GM18870 (cell line): ENCODE data around the gene UPK3BL1.
"Not testable (repeated sequence)": the region's sequence is repeated elsewhere in the genome, so short reads cannot be mapped to it uniquely, and the experiment has no call there.

Source experiments
- ATAC-seq: cut with Tn5 transposase; IDR thresholded peaks from one replicate; pipeline ENCODE4 v1.9.1; 2021; ENCODE audit warnings: moderate library complexity; ENCODE audit not compliant: unreplicated experiment

The UPK3BL1 gene

DNA sequence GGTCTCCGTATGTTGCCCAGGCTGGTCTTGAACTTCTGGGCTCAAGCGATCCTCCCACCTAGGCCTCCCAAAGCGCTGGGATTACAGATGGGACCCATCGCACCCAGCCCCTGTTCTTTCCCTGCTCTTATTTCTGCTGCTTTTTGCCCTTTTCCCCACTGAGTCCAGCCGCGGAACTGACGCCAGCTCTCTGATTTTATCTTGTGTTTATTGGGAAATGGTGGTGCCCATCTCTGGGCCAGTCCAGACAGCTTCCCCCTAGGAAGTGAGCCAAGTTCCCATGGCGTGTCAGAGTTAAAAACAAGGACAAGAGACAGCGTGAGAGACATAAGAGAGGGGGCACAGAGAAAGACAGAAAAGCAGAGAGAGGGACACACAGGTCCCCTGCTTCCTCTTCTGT is 12.0 kb downstream of the UPK3BL1 start:
- ATAC-seq, result not testable (repeated sequence)

DNA sequence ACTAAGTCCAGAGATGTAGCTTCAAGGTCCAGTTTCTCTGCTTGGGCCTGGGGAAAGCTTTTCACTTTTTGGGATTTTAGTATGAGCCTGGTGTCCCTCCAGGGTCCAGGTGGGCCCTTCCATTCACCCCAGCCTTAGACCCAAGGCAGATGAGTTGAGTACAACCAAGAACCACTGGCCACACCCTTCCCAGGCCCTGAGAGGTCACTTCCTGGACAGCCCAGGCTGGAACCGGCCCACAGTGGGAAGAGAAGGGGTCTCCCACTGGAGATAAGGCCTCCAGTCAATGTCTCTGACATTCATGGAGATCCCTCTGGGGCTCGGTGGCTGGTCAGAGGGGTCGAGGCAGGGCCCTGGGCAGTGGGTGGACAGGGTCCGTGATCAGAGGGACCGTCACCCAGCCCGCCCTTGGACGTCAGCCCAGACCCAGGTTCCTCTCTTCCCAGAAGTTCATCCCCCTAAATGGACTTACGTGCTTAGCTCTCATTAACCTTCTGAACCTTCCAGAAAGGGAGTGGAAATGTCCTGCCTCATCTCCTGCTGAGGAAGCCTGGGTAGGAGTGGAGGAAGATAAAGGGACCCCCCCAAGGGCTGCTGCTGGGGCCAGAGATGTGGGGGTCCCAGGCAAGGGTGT is 15.2 kb downstream of the UPK3BL1 start:
- not testable (repeated sequence) for ATAC-seq

DNA sequence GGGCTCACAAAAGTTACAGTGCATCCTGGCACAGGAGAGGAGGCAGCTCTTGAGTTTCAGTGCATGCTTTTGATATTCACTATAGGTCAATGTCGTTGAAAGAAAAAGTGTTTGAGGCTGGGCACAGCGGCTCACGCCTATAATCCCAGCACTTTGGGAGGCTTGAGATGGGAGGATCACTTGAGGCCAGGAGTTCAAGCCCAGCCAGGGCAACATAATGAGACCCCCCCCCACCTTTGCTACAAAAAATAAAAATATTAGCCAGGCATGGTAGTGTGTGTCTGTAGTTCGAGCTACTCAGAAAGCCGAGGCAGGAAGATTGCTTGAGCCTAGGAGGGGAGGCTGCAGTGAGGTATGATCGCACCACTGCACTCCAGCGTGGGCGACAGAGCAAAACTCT is 24.5 kb downstream of the UPK3BL1 start:
- ATAC-seq, result not testable (repeated sequence)

GRCh38 chr7:102616507-102617125 is 26.0 kb downstream of the UPK3BL1 start, which contains the start of gene RASA4:
RASA4 (minus strand) TSS chr7:102616756; CDS start chr7:102616689, 67 bp downstream.
- peak; percentile 25 for ATAC-seq

DNA sequence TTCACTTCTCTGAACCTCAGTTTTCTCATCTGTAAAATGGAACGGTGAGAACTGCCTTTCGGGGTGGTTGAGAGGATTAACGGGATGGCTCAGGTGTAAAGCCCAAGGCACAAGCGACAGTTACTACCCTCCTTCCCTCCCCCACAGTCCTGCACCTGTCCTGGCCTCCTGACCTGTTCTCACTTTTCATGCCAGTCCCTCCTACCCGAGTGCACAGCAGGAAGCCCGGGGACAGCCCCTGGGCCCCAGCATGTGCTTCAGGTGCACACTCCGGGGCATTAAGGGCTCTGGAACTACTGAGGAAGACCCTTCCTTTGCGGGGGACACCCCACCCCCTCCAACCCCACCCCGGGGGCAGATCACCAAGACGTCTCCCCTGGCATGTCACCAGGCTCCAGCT is 26.7 kb downstream of the UPK3BL1 start:
- not testable (repeated sequence) for ATAC-seq

DNA sequence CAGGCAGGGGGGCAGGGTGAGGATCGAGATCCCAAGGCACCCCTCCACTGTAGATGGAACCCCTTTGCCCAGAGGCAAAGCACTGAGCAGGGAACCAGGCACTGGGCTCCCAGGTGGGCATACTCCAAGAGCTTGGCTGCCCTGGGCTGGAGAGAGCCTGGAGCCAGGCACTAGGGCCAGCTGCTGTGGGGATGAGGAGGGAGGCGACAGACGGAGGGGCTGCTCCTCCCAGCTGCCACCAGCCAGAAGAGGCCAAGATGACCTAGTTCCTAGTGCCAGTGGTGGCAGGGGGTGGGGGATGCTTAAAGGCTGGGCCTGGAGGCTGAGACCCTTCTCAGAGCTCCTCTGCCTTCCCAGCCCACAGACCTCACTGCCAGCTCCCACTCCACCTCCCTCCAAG is 27.7 kb downstream of the UPK3BL1 start:
- not testable (repeated sequence) for ATAC-seq

DNA sequence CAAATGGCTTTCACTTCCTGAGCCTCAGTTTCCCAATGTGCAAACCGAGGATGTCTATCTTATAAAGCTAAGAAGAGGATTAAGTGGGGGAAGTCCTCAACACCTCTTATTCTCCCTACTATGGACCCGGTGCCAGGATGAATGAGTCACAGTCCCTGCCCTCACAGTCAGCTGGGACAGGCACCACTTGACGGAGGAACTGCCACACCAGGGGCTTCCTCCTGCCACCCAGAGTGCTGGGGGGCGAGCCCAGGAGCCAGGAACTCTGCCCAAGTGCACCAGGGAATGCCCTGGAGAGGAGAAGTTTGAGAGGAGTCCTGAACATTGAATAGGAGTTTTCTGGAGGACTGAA is 28.3 kb downstream of the UPK3BL1 start:
- ATAC-seq, result peak; percentile 36

GRCh38 chr7:102613575-102614345 is 28.8 kb downstream of the UPK3BL1 start:
- peak; percentile 69 for ATAC-seq

DNA sequence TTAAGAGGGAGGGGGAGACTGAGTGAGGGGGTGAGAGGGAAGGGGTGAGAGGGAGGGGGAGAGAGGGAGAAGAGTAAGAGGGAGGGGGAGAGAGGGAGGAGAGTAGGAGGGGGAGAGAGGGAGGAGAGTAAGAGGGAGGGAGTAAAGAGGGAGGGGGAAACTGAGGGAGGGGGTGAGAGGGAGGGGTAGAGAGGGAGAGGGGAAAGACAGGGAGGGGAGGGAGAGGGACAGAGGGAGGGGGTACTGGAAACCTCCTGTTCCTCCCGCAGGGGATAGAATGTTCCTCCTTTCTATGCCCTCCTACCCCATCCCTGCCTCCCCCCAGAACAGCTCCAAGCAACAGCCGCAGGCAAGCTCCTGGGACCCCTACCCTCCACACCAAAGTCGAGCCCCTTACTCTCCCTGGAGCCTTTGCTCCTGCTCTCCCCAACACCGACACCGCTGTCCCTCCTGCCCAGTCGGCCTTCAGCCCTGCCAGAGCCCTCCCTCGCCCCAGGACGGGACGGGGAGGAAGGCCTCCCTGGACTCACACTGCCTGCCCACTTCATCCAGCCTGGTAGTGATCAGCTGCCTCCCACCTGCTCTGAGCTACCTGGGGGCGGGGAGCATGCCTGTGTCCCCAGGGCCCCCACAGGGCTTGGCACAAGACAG is 30.8 kb downstream of the UPK3BL1 start:
- ATAC-seq, result not testable (repeated sequence)

GRCh38 chr7:102611013-102611674 is 31.4 kb downstream of the UPK3BL1 start:
- ATAC-seq, result not testable (repeated sequence)

- ATAC-seq, result not testable (repeated sequence)
Measured at GRCh38 chr7:102610441-102610840, 32.1 kb downstream of the UPK3BL1 start.

DNA sequence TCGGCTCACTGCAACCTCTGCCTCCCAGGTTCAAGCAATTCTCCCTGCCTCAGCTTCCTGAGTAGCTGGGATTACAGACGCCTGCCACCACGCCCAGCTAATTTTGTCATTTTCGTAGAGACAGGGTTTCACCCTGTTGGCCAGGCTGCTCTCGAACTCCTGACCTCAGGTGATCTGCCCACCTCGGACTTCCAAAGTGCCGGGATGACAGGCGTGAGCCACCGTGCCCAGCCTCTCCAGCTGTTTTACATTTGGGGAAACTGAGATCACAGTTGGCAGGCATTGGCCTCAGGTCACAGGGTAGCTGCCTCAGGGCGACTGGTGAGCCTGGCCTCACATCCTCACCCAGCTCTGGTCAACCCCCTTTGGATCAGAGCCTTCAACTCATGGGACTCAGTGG is 32.9 kb downstream of the UPK3BL1 start:
- not testable (repeated sequence) for ATAC-seq

- ATAC-seq, result not testable (repeated sequence)
Measured at GRCh38 chr7:102606848-102607247, 35.7 kb downstream of the UPK3BL1 start.

GRCh38 chr7:102604431-102605145 is 38.0 kb downstream of the UPK3BL1 start:
- not testable (repeated sequence) for ATAC-seq

DNA sequence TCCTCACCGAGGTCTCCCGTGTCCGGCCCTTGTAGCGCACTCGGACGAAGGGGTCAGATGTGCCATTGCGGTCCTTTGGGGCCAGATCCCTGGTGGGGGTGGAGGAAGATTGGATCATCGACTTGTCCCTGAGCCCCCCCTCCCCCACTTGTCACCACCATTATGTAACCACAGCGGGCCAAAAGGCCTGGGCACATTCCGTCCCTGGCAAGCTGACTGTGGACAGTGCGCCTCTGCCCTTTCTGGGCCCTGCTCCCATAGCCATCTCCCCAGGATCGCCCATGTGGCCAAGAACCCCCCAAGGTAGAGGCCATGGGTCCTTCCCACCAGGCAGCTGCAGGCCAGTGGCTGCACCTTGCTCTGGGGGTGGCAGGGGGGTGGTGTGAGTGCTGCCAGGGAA is 40.3 kb downstream of the UPK3BL1 start:
- ATAC-seq, result not testable (repeated sequence)

DNA sequence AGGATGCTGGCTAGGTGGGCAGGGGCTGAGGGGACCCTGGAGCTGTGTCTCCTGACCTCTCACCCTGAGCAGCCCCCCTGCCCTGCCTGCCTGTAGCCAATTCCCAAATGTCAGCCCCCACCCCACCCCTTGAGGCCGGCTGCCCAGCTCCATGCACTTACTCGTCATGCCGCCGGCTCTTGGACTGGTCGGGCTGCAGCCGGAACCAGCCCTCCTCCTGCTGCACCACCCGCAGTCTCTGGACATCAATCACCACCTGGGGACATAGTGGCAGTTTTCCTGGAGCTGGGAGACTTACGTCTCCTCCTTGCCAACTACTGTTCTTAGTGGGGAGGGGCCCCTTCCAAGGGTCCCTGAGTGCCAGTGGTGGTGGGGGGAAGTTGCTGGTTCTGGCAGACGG is 42.9 kb downstream of the UPK3BL1 start:
- not testable (repeated sequence) for ATAC-seq

DNA sequence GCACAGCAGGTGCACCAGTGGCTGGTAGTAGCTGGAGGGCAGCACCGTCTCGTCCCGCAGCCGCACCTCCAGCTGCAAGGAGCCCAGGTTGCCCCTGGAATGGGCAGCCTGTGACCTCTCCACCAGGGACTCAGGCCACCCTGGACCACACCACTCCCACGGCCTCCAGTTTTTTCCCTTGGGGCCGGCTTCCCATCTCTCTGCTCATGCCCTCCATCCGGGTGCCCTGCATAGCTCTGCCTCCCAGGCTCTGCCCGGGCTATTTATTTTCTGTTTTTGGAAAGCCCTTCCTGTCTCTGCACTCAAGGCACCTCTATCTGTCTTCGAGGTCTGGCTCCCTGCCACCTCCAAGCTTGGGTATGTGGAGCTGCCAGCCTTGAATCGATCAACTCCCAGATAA is 46.6 kb downstream of the UPK3BL1 start:
- ATAC-seq, result not testable (repeated sequence)

DNA sequence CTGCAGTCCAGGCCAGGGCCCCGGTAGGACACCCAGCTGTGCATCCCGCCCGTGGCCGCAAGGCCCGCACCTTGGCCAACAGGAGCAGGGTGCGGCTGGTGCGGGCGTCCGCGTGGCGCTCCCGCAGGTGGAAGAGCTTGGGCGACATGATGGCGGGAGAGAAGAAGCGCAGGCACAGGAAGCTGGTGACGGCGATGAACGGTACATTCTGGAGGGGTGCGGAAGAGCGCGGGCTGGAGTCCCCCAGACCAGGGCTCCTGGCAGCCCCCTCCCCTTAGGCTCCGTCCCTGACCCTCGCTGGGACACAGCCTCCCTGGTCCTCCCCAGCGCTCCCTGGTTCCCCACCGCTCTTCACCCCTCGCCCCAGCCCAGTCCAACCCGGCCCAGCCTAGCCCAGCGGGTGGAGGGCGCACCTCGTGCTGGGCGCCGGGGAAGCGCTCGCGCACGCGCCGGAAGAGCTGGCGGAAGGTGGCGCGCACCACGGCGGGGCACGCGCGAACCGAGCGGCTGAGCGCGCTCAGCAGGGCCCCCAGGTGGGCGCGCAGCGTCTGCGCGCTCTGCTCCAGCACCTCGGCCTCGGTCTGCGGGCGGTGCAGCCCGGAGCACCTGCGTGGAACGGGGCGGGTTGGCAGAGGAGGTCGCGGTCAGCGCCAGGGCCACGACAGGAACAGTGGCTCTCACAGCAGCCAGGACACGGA is 48.8 kb downstream of the UPK3BL1 start:
- not testable (repeated sequence) for ATAC-seq

- ATAC-seq, result not testable (repeated sequence)
Measured at GRCh38 chr7:102592477-102593019, 50.0 kb downstream of the UPK3BL1 start.
